PC-3 (cell line): ENCODE results near the gene NRG3.

ENCODE experiments used
- CTCF ChIP-seq: fragments of 300-600 bp; sonication (generic); conservative IDR thresholded peaks from 2 replicates; pipeline ENCODE4 v1.5.1; 2017; ENCODE audit warnings: antibody characterized with exemption, low read depth, mild to moderate bottlenecking, low read length
- EZH2 ChIP-seq: fragments of 300-600 bp; sonication (generic); IDR thresholded peaks from one replicate; pipeline ENCODE4 v1.6.1; 2017; ENCODE audit warnings: antibody characterized with exemption, mild to moderate bottlenecking, low read length; ENCODE audit not compliant: unreplicated experiment
- EZH2phosphoT487 ChIP-seq: fragments of 300-600 bp; sonication (generic); IDR thresholded peaks from 2 replicates; pipeline ENCODE4 v1.6.1; 2018; ENCODE audit warnings: mild to moderate bottlenecking, antibody characterized with exemption, low read length, borderline replicate concordance

GRCh38 chr10:82536668-82537067 is 661.7 kb downstream of the NRG3 start:
- TF ChIP-seq CTCF (no peak), EZH2 (no peak), EZH2phosphoT487 (no peak)
